Measurements from ENCODE around the gene VAV2. TPM values are rescaled to one million over a fixed set of nuclear protein-coding genes. Genes with fewer than 3 reads are reported as not detected.

The VAV2 gene
- total and polyA plus RNA-seq, 2 experiments from 2014 or later, result 8.1 to 28.9 TPM

DNA sequence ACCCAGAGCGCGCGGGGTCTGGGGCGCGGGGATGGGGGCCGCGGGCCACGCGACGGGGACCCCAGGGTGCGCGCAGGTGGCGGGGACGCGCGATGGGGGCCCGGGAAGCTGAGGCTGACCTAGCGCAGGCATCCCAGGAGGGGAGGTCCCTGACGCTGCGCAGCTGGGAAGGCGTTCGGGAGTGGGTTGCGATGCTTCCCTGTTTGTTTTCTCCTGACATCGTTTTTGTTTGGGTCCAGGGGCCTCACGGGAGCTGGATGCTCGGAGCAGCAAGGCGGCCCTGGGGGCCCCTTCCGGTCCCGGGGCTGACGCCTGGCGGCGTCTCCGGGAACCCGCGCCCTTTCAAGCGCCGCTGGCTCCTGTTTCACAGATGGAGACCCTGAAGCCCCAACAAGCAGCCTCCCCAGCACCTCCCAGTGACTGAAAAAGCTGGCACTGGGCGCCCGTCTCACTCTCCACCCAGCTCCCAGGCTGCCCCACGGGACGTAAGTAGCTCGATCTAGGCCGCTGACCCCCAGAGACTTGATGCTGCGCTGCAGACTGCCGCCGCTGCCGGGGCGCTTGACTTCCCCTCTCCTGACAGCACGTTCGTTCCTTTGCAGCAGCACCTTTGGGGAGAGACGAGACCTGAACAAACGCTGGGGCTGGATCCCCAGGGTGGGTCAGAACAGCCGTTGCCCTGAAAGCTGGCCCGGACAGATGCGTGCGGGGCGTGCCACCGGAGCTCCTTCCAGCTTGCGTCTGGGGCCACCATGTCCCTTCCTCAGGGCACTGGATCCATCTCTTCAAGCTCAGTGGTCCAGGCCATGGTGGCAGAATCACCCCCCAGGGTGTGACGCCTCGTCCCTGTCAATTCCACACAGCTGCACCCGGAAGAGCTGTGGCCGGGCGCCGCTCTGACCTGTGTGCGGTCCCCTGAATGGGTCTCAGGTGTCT is 33.8 kb upstream of the VAV2 start:
- peaks cover 13% of the 10 kb centered on the region for H3K4me1 ChIP-seq (ENCODE audit: insufficient read depth)
- peak overlapping the region; percentile 76 for H3K4me3 Mint-ChIP-seq
- 0 out of 2 replicates have a peak, but pooled peaks cover 5% of the 10 kb centered on the region for H3F3A ChIP-seq (replicated peaks; ENCODE audit: low read depth)
- no peak overlapping the region for H3K27ac ChIP-seq (ENCODE audit: low read depth)
- H3K4me2 ChIP-seq, result peak overlapping the region; percentile 92
- H3K9me2 ChIP-seq (ENCODE audit: insufficient read depth), result no peaks in the 10 kb centered on the region
- no peaks in the 10 kb centered on the region; the same call in 2 of the 3 replicates for H3K9me3 Mint-ChIP-seq
- peaks cover 10% of the 10 kb centered on the region for H3K36me3 Mint-ChIP-seq (ENCODE audit: low read depth)
- H3K27me3 Mint-ChIP-seq (ENCODE audit: insufficient read depth, low read depth, poor library complexity), result peaks cover 2% of the 10 kb centered on the region
- no peaks in the 10 kb centered on the region for H3K27me3 ChIP-seq (ENCODE audit: insufficient read depth)
- no peak overlapping the region for H3K27ac Mint-ChIP-seq
- 0 out of 2 replicates have a peak, but pooled peaks have one; percentile 0 for TF ChIP-seq POLR2AphosphoS5 (IDR thresholded peaks at IDR 0.05; ENCODE audit: low read depth)
- no peak for TF ChIP-seq JUNB (IDR thresholded peaks at IDR 0.05; ENCODE audit: unreplicated experiment)
- TF ChIP-seq, protein P1, sequence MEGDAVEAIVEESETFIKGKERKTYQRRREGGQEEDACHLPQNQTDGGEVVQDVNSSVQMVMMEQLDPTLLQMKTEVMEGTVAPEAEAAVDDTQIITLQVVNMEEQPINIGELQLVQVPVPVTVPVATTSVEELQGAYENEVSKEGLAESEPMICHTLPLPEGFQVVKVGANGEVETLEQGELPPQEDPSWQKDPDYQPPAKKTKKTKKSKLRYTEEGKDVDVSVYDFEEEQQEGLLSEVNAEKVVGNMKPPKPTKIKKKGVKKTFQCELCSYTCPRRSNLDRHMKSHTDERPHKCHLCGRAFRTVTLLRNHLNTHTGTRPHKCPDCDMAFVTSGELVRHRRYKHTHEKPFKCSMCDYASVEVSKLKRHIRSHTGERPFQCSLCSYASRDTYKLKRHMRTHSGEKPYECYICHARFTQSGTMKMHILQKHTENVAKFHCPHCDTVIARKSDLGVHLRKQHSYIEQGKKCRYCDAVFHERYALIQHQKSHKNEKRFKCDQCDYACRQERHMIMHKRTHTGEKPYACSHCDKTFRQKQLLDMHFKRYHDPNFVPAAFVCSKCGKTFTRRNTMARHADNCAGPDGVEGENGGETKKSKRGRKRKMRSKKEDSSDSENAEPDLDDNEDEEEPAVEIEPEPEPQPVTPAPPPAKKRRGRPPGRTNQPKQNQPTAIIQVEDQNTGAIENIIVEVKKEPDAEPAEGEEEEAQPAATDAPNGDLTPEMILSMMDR (conservative IDR thresholded peaks at IDR 0.05; ENCODE audit: low read depth in 2 of 2), result peak in 1 of 2 experiments; percentile 11; a peak in 2 of 4 replicates
- TF ChIP-seq NANOG (IDR thresholded peaks at IDR 0.05; ENCODE audit: borderline replicate concordance), result no peak
- TF ChIP-seq EZH2phosphoT487 (IDR thresholded peaks at IDR 0.05; ENCODE audit: unreplicated experiment), result no peak
- H2AFZ ChIP-seq, result peak overlapping the region; percentile 86
- H4K20me1 ChIP-seq (replicated peaks; ENCODE audit: insufficient read depth), result no peaks in the 10 kb centered on the region; the same call in 1 of the 2 replicates
- H3K36me3 ChIP-seq (ENCODE audit: insufficient read depth), result no peaks in the 10 kb centered on the region
- ATAC-seq (peak; percentile 67), DNase-seq (ENCODE audit: low spot score) (peak; percentile 82)
- H3K4me3 ChIP-seq, result peak overlapping the region; percentile 80
- peaks cover 14% of the 10 kb centered on the region for H3K4me1 Mint-ChIP-seq
- no peaks in the 10 kb centered on the region for H3K79me2 ChIP-seq (replicated peaks; ENCODE audit: insufficient read depth)

DNA sequence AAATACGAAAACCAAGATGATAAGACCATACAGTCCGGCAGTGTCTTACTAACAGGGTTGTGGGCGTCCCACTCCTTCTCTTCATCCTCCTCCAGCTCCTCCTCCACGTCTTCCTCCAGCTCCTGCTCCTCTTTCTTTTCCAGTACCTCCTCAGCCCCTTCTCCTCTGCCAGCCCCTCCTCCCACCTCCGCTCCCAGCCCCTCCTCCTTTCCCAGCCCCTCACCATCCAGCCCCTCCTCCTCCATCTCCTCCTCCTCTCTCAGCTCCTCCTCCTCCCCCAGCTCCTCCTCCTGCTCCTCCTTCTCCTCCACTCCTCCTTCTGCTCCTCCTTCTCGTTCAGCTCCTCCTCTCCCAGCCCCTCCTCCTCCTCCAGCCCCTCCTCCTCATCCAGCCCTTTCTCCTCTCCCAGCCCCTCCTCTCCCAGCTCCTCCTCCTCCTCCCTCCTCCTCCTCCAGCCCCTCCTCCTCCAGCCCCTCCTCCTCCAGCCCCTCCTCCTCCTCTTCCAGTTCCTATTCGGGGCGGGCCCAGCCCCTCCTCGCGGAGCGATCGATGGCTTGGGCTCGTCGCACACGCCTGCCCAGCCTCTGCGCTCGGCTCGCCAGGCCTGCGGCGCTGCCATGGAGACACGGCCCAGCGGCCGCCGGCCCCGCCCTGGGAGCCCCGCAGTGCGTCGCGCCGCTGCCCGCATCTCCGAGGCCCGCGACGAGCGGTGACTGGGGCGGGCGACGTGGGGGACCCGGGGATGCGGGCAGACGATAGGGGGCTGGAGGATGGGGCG is 32.9 kb upstream of the VAV2 start, which contains the start of gene BRD3OS:
Gene BRD3OS, plus strand, starts transcription at position 654 of the 778 bp plus-strand sequence. CDS start 1,267 bp downstream, outside the sequence.
- Histone ChIP-seq H3K4me1 (ENCODE audit: insufficient read depth) (peaks cover 13% of the 10 kb centered on the region), H3K36me3 (ENCODE audit: insufficient read depth) (no peaks in the 10 kb centered on the region), H3F3A (replicated peaks; ENCODE audit: low read depth) (0 out of 2 replicates have a peak, but pooled peaks cover 5% of the 10 kb centered on the region), H3K27me3 (ENCODE audit: insufficient read depth) (no peaks in the 10 kb centered on the region), H3K9me2 (ENCODE audit: insufficient read depth) (no peaks in the 10 kb centered on the region), H3K4me3 (peak within 1 kb of the TSS; percentile 80), H3K79me2 (replicated peaks; ENCODE audit: insufficient read depth) (no peaks in the 10 kb centered on the region), H2AFZ (peak within 1 kb of the TSS; percentile 86), H3K27ac (ENCODE audit: low read depth) (no peak within 1 kb of the TSS), H3K4me2 (peak within 1 kb of the TSS; percentile 92), H4K20me1 (replicated peaks; ENCODE audit: insufficient read depth) (no peaks in the 10 kb centered on the region; the same call in 1 of the 2 replicates)
- peaks cover 14% of the 10 kb centered on the region for H3K4me1 Mint-ChIP-seq
- H3K27ac Mint-ChIP-seq, result 0 out of 2 replicates have a peak within 1 kb of the TSS, but pooled peaks have one; percentile 3
- H3K9me3 Mint-ChIP-seq, result no peaks in the 10 kb centered on the region; the same call in 2 of the 3 replicates
- peak; percentile 99 for DNase-seq (ENCODE audit: low spot score)
- ATAC-seq, result peak; percentile 79
- H3K36me3 Mint-ChIP-seq (ENCODE audit: low read depth), result peaks cover 6% of the 10 kb centered on the region; the same call in 2 of the 3 replicates
- no peaks in the 10 kb centered on the region for H3K27me3 Mint-ChIP-seq (ENCODE audit: insufficient read depth, low read depth, poor library complexity)
- H3K4me3 Mint-ChIP-seq, result peak within 1 kb of the TSS; percentile 76
- TF ChIP-seq, protein P2, sequence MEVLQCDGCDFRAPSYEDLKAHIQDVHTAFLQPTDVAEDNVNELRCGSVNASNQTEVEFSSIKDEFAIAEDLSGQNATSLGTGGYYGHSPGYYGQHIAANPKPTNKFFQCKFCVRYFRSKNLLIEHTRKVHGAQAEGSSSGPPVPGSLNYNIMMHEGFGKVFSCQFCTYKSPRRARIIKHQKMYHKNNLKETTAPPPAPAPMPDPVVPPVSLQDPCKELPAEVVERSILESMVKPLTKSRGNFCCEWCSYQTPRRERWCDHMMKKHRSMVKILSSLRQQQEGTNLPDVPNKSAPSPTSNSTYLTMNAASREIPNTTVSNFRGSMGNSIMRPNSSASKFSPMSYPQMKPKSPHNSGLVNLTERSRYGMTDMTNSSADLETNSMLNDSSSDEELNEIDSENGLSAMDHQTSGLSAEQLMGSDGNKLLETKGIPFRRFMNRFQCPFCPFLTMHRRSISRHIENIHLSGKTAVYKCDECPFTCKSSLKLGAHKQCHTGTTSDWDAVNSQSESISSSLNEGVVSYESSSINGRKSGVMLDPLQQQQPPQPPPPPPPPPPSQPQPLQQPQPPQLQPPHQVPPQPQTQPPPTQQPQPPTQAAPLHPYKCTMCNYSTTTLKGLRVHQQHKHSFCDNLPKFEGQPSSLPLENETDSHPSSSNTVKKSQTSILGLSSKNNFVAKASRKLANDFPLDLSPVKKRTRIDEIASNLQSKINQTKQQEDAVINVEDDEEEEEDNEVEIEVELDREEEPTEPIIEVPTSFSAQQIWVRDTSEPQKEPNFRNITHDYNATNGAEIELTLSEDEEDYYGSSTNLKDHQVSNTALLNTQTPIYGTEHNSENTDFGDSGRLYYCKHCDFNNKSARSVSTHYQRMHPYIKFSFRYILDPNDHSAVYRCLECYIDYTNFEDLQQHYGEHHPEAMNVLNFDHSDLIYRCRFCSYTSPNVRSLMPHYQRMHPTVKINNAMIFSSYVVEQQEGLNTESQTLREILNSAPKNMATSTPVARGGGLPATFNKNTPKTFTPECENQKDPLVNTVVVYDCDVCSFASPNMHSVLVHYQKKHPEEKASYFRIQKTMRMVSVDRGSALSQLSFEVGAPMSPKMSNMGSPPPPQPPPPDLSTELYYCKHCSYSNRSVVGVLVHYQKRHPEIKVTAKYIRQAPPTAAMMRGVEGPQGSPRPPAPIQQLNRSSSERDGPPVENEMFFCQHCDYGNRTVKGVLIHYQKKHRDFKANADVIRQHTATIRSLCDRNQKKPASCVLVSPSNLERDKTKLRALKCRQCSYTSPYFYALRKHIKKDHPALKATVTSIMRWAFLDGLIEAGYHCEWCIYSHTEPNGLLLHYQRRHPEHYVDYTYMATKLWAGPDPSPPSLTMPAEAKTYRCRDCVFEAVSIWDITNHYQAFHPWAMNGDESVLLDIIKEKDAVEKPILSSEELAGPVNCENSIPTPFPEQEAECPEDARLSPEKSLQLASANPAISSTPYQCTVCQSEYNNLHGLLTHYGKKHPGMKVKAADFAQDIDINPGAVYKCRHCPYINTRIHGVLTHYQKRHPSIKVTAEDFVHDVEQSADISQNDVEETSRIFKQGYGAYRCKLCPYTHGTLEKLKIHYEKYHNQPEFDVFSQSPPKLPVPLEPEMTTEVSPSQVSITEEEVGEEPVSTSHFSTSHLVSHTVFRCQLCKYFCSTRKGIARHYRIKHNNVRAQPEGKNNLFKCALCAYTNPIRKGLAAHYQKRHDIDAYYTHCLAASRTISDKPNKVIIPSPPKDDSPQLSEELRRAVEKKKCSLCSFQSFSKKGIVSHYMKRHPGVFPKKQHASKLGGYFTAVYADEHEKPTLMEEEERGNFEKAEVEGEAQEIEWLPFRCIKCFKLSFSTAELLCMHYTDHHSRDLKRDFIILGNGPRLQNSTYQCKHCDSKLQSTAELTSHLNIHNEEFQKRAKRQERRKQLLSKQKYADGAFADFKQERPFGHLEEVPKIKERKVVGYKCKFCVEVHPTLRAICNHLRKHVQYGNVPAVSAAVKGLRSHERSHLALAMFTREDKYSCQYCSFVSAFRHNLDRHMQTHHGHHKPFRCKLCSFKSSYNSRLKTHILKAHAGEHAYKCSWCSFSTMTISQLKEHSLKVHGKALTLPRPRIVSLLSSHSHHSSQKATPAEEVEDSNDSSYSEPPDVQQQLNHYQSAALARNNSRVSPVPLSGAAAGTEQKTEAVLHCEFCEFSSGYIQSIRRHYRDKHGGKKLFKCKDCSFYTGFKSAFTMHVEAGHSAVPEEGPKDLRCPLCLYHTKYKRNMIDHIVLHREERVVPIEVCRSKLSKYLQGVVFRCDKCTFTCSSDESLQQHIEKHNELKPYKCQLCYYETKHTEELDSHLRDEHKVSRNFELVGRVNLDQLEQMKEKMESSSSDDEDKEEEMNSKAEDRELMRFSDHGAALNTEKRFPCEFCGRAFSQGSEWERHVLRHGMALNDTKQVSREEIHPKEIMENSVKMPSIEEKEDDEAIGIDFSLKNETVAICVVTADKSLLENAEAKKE (CRISPR knock-in tag; IDR thresholded peaks at IDR 0.05), result no peak
- no peak for TF ChIP-seq EZH2phosphoT487 (IDR thresholded peaks at IDR 0.05; ENCODE audit: unreplicated experiment)
- TF ChIP-seq, protein P3, sequence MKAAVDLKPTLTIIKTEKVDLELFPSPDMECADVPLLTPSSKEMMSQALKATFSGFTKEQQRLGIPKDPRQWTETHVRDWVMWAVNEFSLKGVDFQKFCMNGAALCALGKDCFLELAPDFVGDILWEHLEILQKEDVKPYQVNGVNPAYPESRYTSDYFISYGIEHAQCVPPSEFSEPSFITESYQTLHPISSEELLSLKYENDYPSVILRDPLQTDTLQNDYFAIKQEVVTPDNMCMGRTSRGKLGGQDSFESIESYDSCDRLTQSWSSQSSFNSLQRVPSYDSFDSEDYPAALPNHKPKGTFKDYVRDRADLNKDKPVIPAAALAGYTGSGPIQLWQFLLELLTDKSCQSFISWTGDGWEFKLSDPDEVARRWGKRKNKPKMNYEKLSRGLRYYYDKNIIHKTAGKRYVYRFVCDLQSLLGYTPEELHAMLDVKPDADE (IDR thresholded peaks at IDR 0.05), result peak; percentile 50; the same call in 1 of the 2 replicates

Data from GM23338 (cell line).